Osteocyte (in vitro differentiated cells): ENCODE data around the gene DOCK1. TPM values are rescaled to one million over a fixed set of nuclear protein-coding genes. Genes with fewer than 3 reads are reported as not detected.

Source experiments
- DNase-seq: peaks from one replicate; pipeline ENCODE4 v3.0.0; 2021; ENCODE audit warnings: mixed read lengths; ENCODE audit not compliant: unreplicated experiment; ENCODE audit errors: extremely low spot score
- H3K27ac Mint-ChIP-seq: one replicate; pipeline ENCODE4 v1.8.0; 2021; ENCODE audit warnings: mild to moderate bottlenecking, mixed read lengths; ENCODE audit not compliant: unreplicated experiment
- H3K27me3 Mint-ChIP-seq: one replicate; pipeline ENCODE4 v1.8.0; 2021; ENCODE audit warnings: mixed read lengths; ENCODE audit not compliant: unreplicated experiment
- H3K36me3 Mint-ChIP-seq: one replicate; pipeline ENCODE4 v1.8.0; 2021; ENCODE audit warnings: mixed read lengths; ENCODE audit not compliant: unreplicated experiment
- H3K4me1 Mint-ChIP-seq: one replicate; pipeline ENCODE4 v1.8.0; 2021; ENCODE audit warnings: mixed read lengths; ENCODE audit not compliant: unreplicated experiment
- H3K4me3 Mint-ChIP-seq: one replicate; pipeline ENCODE4 v1.8.0; 2021; ENCODE audit warnings: mild to moderate bottlenecking, moderate library complexity, mixed read lengths; ENCODE audit not compliant: unreplicated experiment
- H3K9me3 Mint-ChIP-seq: one replicate; pipeline ENCODE4 v1.8.0; 2021; ENCODE audit warnings: mixed read lengths; ENCODE audit not compliant: unreplicated experiment
- CTCF ChIP-seq: fragments of 200-600 bp; sonication (generic); IDR thresholded peaks from 2 replicates; pipeline ENCODE4 v1.5.0; 2021; ENCODE audit warnings: antibody characterized with exemption, mild to moderate bottlenecking, moderate library complexity
- total RNA-seq: library from RNA; stranded (reverse); gene quantifications from 2 replicates; pipeline ENCODE4 v1.2.1, GENCODE V29; 2021

Gene DOCK1
- total RNA-seq, 1 donor from 2014 or later: 66.3 TPM

DNA sequence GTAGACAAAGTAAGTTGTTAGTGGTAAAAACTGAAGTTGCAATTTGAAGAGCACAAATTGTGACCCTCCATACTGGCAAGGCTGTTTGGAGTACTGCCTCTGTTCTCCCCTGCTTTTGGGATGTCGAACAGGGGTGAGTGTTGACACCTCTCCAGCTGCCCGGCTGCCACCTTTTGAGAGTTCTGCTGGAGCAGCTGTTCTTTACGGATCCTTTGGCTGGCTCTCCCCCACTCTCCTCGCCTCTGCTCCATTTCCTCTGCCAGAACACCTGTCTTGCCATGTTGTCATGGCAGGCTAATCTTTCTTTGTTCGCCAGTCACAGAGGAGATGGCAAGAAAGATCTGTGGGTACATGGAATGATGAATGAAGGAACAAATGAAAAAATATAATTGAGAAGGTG is 256.3 kb downstream of the DOCK1 start:
- no peak for DNase-seq
- Mint-ChIP-seq H3K9me3 (no peaks in the 10 kb centered on the region), H3K36me3 (peaks cover 1% of the 10 kb centered on the region), H3K27me3 (no peaks in the 10 kb centered on the region), H3K4me3 (no peak overlapping the region), H3K4me1 (peaks cover 29% of the 10 kb centered on the region), H3K27ac (no peak overlapping the region)
- no peak for TF ChIP-seq CTCF

GRCh38 chr10:127162841-127163240 is 257.6 kb downstream of the DOCK1 start:
- Mint-ChIP-seq H3K27ac (no peak overlapping the region), H3K4me3 (no peak overlapping the region), H3K36me3 (peaks cover 1% of the 10 kb centered on the region), H3K4me1 (peaks cover 18% of the 10 kb centered on the region), H3K9me3 (no peaks in the 10 kb centered on the region), H3K27me3 (no peaks in the 10 kb centered on the region)
- no peak for TF ChIP-seq CTCF
- DNase-seq: no peak

- no peak overlapping the region for H3K27ac Mint-ChIP-seq
- no peak for TF ChIP-seq CTCF
Observed at GRCh38 chr10:127168261-127168660, 263.0 kb downstream of the DOCK1 start.

GRCh38 chr10:127174866-127175265 is 269.6 kb downstream of the DOCK1 start:
- no peak for TF ChIP-seq CTCF
- Mint-ChIP-seq H3K27ac (no peak overlapping the region), H3K4me3 (no peak overlapping the region), H3K27me3 (no peaks in the 10 kb centered on the region), H3K9me3 (no peaks in the 10 kb centered on the region), H3K36me3 (peaks cover 10% of the 10 kb centered on the region), H3K4me1 (no peaks in the 10 kb centered on the region)
- DNase-seq: no peak

More at GRCh38 chr10:127168261-127168660, 263.0 kb downstream of the DOCK1 start:
- H3K27me3 Mint-ChIP-seq: no peaks in the 10 kb centered on the region
- no peak for DNase-seq
- H3K4me3 Mint-ChIP-seq: no peak overlapping the region
- peaks cover 6% of the 10 kb centered on the region for H3K4me1 Mint-ChIP-seq
- peaks cover 3% of the 10 kb centered on the region for H3K36me3 Mint-ChIP-seq
- H3K9me3 Mint-ChIP-seq: no peaks in the 10 kb centered on the region

- Mint-ChIP-seq H3K36me3 (peaks cover 10% of the 10 kb centered on the region), H3K27me3 (no peaks in the 10 kb centered on the region), H3K4me3 (no peak overlapping the region), H3K9me3 (peaks cover 4% of the 10 kb centered on the region), H3K4me1 (no peaks in the 10 kb centered on the region), H3K27ac (no peak overlapping the region)
- no peak for TF ChIP-seq CTCF
- DNase-seq: no peak
Observed at GRCh38 chr10:127175357-127176110, 270.3 kb downstream of the DOCK1 start.
